Stimulated activated memory B cell treated with anti-CD40 and anti-IgM and Interleukin-4, amounts not matched to agents 10 μg/mL and 1 μg/mL and 100 μg/mL, for 72 hours (primary cell): Measurements from ENCODE around the gene PPM1N.

Source experiments
- ATAC-seq: fragments of 150-1000 bp; cut with Tn5 transposase; 2 replicates; pipeline ENCODE4 v1.10.0; 2021
- H3K27ac Mint-ChIP-seq: one replicate; pipeline ENCODE4 v1.8.0; 2022; ENCODE audit warnings: mild to moderate bottlenecking, mixed read lengths
- H3K27me3 Mint-ChIP-seq: one replicate; pipeline ENCODE4 v1.8.0; 2022; ENCODE audit warnings: mixed read lengths
- H3K36me3 Mint-ChIP-seq: one replicate; pipeline ENCODE4 v1.8.0; 2022; ENCODE audit warnings: mixed read lengths
- H3K4me1 Mint-ChIP-seq: one replicate; pipeline ENCODE4 v1.8.0; 2022; ENCODE audit warnings: mixed read lengths
- H3K4me3 Mint-ChIP-seq: one replicate; pipeline ENCODE4 v1.8.0; 2022; ENCODE audit warnings: mild to moderate bottlenecking, moderate library complexity, mixed read lengths
- H3K9me3 Mint-ChIP-seq: one replicate; pipeline ENCODE4 v1.8.0; 2022; ENCODE audit warnings: mixed read lengths

The PPM1N gene

DNA sequence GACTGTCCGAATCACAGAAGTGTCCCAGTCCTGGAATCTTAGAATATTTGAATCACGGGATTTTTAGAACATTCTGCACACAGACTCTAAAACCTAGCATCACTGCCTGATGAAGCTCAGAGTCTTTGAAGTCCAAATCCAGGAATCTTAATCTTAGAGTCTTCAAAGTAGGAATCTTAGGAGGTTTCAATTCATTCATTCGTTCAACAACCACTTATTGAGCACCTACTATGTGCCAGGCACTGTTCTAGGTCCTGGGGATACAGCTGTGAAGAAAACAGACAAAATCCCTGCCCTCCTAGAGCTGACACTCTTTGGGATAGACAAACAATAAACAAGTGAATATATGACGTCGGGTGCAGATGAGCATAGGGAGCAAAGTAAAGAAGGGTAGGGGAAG is 3.1 kb upstream of the PPM1N start:
- no peak for ATAC-seq
- peaks cover 61% of the 10 kb centered on the region for H3K4me1 Mint-ChIP-seq
- H3K9me3 Mint-ChIP-seq = peaks cover 4% of the 10 kb centered on the region
- H3K4me3 Mint-ChIP-seq = peak overlapping the region; percentile 52
- H3K27me3 Mint-ChIP-seq = peaks cover 27% of the 10 kb centered on the region
- H3K36me3 Mint-ChIP-seq = no peaks in the 10 kb centered on the region
- no peak overlapping the region for H3K27ac Mint-ChIP-seq

DNA sequence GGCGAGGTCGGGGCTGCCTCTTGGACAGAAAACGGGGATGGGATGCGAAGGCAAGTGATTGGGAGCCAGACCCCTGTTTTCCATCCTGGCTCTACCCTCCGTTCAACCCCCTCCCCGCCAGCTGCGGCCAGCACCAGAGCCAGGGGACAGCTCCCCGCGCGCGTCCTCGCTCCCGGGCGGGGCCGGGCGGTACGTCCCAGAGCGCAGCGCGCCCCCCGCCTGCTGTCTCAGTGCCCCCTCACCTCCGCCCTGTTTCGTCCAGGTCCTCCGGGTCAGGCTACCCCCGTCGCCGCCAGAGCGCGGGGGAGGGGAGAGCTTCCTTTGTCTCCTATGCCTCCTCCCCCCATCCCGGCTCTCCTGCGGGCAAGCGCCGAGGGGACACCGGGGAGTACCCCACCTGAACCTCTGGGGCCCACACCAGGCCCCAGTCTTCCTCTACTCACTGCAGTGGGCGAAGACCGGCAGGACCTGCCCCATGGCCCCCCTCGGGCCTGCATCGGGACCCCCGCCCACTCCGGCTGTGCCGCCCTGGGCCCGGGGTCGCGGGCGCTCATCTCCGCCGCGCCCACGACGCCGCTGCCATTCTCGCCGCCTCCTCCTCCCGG is 1.8 kb upstream of the PPM1N start:
- Mint-ChIP-seq H3K9me3 (peaks cover 4% of the 10 kb centered on the region), H3K4me3 (peak overlapping the region; percentile 81), H3K27me3 (peaks cover 27% of the 10 kb centered on the region), H3K36me3 (peaks cover 6% of the 10 kb centered on the region), H3K4me1 (peaks cover 70% of the 10 kb centered on the region), H3K27ac (peak overlapping the region; percentile 54)
- peak; percentile 34 for ATAC-seq

DNA sequence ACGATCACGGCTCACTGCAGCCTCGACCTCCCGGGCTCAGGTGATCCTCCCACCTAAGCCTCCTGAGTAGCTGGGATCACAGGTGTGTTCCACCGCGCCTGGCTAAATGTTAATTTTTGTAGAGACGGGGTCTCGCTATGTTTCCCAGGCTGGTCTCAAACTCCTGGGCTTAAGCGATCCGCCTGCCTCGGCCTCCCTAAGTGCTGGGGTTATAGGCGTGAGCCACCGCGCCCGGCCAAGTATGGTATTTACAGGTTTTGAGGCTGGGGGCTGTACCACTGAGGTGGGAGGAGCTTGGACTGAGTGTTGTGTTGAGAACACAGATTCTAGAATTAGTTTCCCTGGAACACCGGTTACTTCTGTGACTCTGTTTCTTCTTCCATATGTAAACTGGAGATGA is 452 bp upstream of the PPM1N start:
- H3K27me3 Mint-ChIP-seq = peaks cover 21% of the 10 kb centered on the region
- no peak for ATAC-seq
- peaks cover 4% of the 10 kb centered on the region for H3K9me3 Mint-ChIP-seq
- H3K4me3 Mint-ChIP-seq = peak overlapping the region; percentile 78
- peak overlapping the region; percentile 54 for H3K27ac Mint-ChIP-seq
- peaks cover 78% of the 10 kb centered on the region for H3K4me1 Mint-ChIP-seq
- H3K36me3 Mint-ChIP-seq = peaks cover 6% of the 10 kb centered on the region

DNA sequence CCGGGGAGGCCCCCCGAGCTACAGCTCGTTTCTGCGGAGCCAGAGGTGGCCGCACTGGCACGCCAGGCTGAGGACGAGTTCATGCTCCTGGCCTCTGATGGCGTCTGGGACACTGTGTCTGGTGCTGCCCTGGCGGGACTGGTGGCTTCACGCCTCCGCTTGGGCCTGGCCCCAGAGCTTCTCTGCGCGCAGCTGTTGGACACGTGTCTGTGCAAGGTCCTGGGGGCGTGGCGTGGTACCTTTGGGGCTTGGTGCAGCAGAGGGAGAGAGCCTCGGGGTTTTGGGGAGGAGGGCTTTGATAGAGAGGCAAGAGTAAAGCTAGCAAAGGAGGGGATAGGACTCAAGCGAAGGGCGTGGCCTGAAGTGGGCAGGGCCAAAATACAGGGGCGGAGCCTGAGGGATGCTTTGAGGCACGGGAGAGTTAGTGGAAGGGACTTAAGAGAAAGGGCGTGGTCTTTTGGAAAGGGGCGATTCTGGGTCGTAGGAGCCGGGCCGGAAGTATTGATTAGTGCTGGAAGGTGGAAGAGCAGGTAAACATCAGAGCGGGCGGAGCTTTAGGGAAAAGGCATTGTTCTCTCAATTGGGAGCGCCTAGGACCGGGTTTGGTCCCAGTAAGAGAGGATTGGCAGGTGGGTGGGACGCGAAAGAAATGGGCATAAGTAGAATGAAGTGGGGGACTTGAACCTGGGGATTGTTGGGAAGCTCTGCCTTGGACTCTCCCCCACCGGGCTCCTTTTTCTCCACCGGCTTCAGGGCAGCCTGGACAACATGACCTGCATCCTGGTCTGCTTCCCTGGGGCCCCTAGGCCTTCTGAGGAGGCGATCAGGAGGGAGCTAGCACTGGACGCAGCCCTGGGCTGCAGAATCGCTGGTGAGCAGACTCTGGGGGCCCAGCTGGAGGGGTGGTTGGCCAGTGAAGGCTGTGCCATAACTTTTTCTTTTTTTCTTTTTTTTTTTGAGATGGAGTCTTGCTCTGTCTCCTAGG is 1.2 kb downstream of the PPM1N start:
- peaks cover 68% of the 10 kb centered on the region for H3K4me1 Mint-ChIP-seq
- H3K9me3 Mint-ChIP-seq = peaks cover 4% of the 10 kb centered on the region
- peak; percentile 3 for ATAC-seq
- H3K27me3 Mint-ChIP-seq = peaks cover 14% of the 10 kb centered on the region
- H3K4me3 Mint-ChIP-seq = peak overlapping the region; percentile 78
- no peak overlapping the region for H3K27ac Mint-ChIP-seq
- peaks cover 6% of the 10 kb centered on the region for H3K36me3 Mint-ChIP-seq

DNA sequence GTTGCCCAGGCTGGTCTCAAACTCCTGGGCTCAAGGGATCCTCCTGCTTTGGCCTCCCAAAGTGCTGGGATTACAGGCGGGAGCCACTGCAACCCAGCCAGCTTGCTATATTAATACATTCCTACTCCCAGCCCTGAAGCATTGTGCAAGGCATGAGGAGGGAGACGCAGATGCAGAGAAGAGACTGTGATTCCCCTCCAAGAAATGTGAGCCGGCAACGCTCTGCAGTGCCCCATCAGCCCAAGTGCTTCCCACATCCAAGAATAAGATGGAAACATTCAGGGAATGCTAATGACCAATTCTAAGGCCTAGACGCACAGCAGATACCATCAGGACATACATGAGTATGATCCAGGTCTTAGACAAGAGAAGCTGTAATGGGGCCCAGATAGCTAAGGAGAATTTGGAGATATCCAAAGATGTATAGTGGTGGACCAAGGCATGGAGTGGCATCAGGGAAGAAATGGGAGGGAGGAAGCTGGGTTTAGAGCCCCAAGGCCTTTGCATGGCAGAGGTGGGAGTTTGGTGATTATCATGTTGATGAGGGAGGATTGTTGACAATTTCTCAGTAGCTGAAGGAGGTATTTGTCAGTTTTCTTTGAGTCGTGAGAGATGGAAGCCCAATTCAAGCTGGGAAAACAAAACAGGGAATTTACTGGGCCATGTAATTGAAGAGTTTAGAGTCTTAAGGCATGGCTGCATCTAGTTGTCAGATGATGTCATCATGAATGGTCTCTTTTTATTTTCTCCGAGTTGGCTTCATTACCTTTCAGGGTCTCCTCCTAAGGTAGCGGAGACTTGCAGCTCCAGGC is 2.9 kb downstream of the PPM1N start:
- ATAC-seq = no peak
- no peak overlapping the region for H3K4me3 Mint-ChIP-seq
- peak overlapping the region; percentile 6 for H3K27ac Mint-ChIP-seq
- peaks cover 4% of the 10 kb centered on the region for H3K9me3 Mint-ChIP-seq
- H3K36me3 Mint-ChIP-seq = peaks cover 6% of the 10 kb centered on the region
- H3K27me3 Mint-ChIP-seq = peaks cover under 1% of the 10 kb centered on the region
- peaks cover 71% of the 10 kb centered on the region for H3K4me1 Mint-ChIP-seq

DNA sequence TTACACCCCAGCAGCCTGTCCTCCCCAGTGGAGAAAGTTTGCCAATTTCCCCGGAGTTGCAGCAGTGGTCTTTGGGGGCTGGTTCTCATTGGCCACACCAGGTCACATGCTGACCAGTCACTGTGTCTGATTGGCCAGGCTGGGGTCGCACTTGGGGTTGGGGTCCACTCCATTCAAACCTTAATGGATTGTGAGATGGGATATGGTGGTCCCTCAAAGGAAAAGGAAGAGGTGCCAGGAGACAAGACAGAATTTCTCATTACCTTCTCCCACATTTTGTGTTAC is 3.4 kb downstream of the PPM1N start:
- H3K27ac Mint-ChIP-seq = peak overlapping the region; percentile 6
- peaks cover 67% of the 10 kb centered on the region for H3K4me1 Mint-ChIP-seq
- no peaks in the 10 kb centered on the region for H3K27me3 Mint-ChIP-seq
- peaks cover 4% of the 10 kb centered on the region for H3K9me3 Mint-ChIP-seq
- peaks cover 6% of the 10 kb centered on the region for H3K36me3 Mint-ChIP-seq
- H3K4me3 Mint-ChIP-seq = no peak overlapping the region
- ATAC-seq = no peak

DNA sequence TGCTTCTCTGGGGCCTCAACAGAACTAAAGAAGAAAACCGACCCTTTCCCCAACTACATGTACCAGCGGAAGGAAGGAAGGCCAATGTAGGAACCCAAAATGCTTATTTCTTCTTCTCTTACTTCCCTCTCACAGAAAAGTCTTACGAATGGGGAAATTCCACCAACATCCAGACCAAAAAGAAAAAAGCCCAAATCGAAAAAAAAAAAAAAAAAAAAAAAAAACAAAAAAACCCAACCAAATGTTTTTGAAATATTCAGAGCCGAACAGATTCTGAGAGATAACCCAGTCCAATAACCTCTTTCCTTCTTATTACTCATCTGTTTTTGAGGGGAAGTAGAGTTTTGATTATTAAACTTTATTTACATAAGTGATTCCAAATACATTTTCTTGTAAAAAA is 3.9 kb downstream of the PPM1N start:
- peak overlapping the region; percentile 72 for H3K27ac Mint-ChIP-seq
- no peak overlapping the region for H3K4me3 Mint-ChIP-seq
- H3K36me3 Mint-ChIP-seq = peaks cover 6% of the 10 kb centered on the region
- ATAC-seq = no peak
- no peaks in the 10 kb centered on the region for H3K27me3 Mint-ChIP-seq
- H3K9me3 Mint-ChIP-seq = peaks cover 4% of the 10 kb centered on the region
- peaks cover 63% of the 10 kb centered on the region for H3K4me1 Mint-ChIP-seq

DNA sequence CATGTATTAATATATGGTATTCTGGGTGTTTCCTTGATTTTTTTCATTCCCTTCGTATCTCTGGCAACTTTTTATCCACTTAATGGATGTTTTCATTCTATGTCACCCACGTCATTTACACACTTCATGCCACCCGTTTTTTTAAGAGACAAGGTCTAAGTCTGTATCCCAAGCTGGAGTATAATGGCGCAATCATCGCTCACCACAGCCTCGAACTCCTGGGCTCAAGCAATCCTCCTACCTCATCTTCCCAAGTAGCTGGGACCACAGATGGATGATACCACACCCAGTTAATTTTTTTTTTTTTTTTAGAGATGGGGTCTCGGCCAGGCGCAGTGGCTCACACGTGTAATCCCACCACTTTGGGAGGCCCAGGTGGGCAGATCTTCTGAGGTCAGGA is 5.7 kb downstream of the PPM1N start:
- H3K36me3 Mint-ChIP-seq = peaks cover 6% of the 10 kb centered on the region
- no peak overlapping the region for H3K27ac Mint-ChIP-seq
- H3K4me1 Mint-ChIP-seq = peaks cover 48% of the 10 kb centered on the region
- H3K27me3 Mint-ChIP-seq = no peaks in the 10 kb centered on the region
- H3K9me3 Mint-ChIP-seq = peaks cover 4% of the 10 kb centered on the region
- no peak overlapping the region for H3K4me3 Mint-ChIP-seq
- no peak for ATAC-seq

DNA sequence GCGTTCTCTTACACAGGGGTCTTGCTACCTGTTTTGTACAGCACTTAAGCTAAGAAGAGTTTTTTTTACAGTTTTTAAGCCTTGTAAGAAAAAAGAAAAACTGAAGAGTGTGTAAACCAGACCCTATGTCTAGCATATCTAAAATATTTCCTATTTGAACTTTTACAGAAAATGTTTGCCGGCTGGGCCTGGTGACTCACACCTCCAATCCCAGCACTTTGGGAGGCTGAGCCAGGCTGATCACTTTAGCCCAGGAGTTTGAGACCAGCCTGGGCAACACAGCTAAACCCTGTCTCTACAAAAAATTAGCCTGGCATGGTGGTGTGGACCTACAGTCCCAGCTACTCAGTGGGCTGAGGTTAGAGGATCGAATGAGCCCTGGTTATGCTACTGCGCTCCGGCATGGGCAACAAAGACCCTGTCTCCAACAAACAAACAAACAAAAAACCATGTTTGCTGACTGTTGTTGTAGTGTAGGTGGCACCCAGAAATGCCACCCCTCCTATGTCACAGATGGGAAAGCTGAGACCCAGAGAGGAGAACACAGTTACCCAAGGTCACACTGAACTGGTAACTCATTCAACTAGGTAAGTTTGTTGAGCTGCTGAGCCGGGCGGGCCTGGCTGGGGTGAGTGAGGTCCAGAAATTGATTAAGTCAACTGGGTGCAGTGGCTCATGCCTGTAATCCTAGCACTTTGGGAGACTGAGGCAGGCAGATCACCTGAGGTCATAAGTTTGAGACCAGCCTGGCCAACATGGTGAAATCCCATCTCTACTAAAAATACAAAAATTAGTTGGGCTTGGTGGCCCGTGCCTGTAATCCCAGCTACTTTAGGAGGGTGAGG is 7.1 kb downstream of the PPM1N start:
- Mint-ChIP-seq H3K4me3 (peak overlapping the region; percentile 91), H3K36me3 (peaks cover 13% of the 10 kb centered on the region), H3K27ac (peak overlapping the region; percentile 86), H3K27me3 (no peaks in the 10 kb centered on the region), H3K4me1 (peaks cover 50% of the 10 kb centered on the region), H3K9me3 (no peaks in the 10 kb centered on the region)
- ATAC-seq = no peak

DNA sequence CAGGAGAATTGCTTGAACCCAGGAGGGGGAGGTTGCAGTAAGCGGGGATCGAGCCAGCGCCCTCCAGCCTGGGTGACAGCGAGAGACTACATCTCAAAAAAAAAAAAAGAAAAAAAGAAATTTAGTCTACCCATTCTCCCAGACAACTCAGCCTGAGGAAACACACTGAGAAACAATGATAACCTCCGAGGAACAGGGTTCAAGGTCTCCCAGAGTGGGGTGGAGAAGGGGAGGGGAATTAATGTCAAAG is 7.7 kb downstream of the PPM1N start:
- H3K36me3 Mint-ChIP-seq = peaks cover 17% of the 10 kb centered on the region
- H3K27ac Mint-ChIP-seq = peak overlapping the region; percentile 86
- H3K4me1 Mint-ChIP-seq = peaks cover 51% of the 10 kb centered on the region
- ATAC-seq = no peak
- peak overlapping the region; percentile 91 for H3K4me3 Mint-ChIP-seq
- no peaks in the 10 kb centered on the region for H3K27me3 Mint-ChIP-seq
- no peaks in the 10 kb centered on the region for H3K9me3 Mint-ChIP-seq

DNA sequence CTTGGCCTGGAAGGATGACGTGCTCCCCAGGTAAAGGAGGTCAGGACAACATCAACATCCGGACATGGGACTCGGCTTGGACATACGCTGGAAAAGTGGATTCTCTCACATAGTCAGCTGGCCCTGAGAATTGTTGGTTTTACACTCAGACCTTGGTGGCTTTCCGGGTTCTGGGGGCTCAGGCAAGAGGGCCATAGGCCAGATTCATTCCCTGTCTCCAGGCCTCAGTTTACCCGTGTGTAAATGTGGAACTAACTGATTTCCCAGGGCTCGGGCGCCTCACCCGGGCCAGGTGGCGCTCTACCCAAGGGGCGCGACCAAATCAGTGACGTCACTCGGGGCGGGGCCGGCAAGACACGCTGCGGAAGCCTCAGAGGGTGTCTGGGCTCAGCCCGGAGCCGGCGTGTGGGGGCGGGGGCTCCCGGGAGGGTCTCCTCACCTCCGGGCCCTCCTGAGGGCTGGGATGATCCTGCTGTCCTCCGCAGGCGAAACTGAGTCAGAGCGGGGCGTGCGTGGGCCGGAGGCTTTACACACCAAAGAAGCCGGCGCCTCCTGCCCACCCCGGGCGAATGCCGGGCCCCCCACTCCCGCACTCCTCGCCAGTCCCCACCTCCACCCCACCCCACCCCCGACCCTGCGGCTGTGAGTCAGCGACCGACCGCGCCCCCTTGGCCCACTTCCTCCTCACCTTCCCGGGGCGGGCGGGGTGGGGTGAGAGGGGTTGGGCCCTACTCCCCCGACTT is 8.2 kb downstream of the PPM1N start:
- Mint-ChIP-seq H3K9me3 (no peaks in the 10 kb centered on the region), H3K27me3 (no peaks in the 10 kb centered on the region), H3K27ac (peak overlapping the region; percentile 86), H3K4me1 (peaks cover 51% of the 10 kb centered on the region), H3K4me3 (peak overlapping the region; percentile 91), H3K36me3 (peaks cover 15% of the 10 kb centered on the region)
- peak; percentile 85 for ATAC-seq

DNA sequence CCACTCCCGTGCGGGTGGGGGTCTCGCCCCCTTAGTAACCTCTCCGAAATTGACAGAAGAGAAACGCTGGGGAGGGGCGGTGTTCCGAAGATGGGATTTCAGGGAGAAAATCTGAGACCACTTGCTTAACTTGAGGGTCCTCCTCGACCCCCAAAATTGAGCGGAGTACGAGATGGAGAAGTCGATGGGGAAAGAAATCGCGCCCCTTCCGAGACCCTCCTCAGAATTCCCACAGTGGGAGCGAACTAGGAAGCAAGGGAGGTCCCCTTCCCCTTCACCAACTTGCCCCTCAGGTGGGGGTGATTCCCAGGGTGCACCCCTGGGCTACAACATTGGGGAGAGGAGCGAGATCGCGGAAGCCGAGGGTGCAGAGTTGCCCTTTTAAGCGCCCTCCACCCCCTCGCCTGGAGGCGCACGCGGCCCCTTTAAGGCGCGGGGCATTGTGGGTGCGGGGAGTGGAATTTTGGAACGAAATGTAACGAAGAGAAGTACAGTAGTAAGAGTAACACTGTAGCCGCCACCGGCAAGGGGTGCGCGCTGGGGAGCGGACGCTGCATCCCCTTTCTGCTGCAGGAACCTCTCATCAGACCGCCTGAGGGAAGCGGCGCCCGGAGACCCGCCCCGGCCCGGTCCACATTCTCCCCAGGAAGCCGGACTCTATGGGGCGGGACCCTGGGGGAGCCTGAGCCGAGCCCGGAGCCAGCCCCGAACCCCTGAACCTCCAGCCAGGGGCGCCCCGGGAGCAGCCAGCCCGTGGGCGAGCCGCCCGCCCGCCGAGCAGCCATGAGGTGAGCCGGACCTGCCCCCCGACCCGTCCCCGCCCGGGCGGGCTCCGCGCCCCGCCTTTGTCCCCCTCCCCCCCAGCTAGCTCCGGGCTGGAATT is 9.0 kb downstream of the PPM1N start, which contains the start of gene VASP:
Gene VASP (plus strand): TSS at position 491 of the 883 bp plus-strand sequence. CDS start 293 bp downstream, at position 784.
- peaks cover 14% of the 10 kb centered on the region for H3K36me3 Mint-ChIP-seq
- no peaks in the 10 kb centered on the region for H3K9me3 Mint-ChIP-seq
- H3K4me1 Mint-ChIP-seq = peaks cover 51% of the 10 kb centered on the region
- no peaks in the 10 kb centered on the region for H3K27me3 Mint-ChIP-seq
- peak within 1 kb of the TSS; percentile 91 for H3K4me3 Mint-ChIP-seq
- ATAC-seq = peak; percentile 78
- peak within 1 kb of the TSS; percentile 86 for H3K27ac Mint-ChIP-seq

DNA sequence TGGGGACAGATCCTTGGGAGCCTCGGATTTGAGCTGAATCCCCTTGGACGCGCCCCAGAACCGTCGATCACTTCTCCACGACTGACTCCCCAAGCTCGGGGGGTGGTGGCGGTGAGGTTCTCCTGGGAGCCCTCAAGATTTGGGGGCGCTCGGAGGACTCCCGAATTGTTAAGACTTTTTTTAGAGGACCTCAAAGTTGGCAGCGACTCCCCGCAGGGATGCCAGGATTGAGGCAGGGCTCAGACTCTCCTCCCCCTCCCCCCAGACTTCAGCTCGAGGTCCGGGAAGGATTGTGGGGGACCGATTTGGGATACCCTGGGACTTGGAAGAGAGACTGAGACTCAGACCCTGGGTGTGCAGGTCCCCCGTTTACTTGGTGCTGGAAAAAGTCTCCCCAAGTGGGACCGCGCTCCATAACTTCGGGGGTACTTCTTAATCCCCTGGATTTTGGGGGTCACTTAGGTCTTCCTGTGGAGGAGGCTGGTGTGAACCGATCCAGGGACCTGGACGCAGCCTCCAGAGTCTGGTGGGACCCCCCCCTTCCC is 9.7 kb downstream of the PPM1N start:
- peak overlapping the region; percentile 91 for H3K4me3 Mint-ChIP-seq
- peak overlapping the region; percentile 86 for H3K27ac Mint-ChIP-seq
- H3K4me1 Mint-ChIP-seq = peaks cover 51% of the 10 kb centered on the region
- peaks cover 14% of the 10 kb centered on the region for H3K36me3 Mint-ChIP-seq
- no peaks in the 10 kb centered on the region for H3K27me3 Mint-ChIP-seq
- H3K9me3 Mint-ChIP-seq = no peaks in the 10 kb centered on the region
- ATAC-seq = no peak
